WTC11 (cell line): Measurements from ENCODE around the gene ZNF431. TPM values are rescaled to one million over a fixed set of nuclear protein-coding genes. Genes with fewer than 3 reads are reported as not detected.
A peak's percentile ranks its signal among the peaks of the same experiment; 100 is the strongest.
"Not testable (repeated sequence)": the region's sequence is repeated elsewhere in the genome, so short reads cannot be mapped to it uniquely, and the experiment has no call there.

Experiments used
- ATAC-seq: fragments of 200-7000 bp; cut with Tn5 transposase; 2 replicates; pipeline ENCODE4 v1.10.0; 2021; ENCODE audit warnings: mild to moderate bottlenecking, moderate library complexity
- CTCF ChIA-PET: fragments of 300-600 bp; sonication (Branson Sonifier 250); formaldehyde crosslinking; loops from one replicate; lab custom pipeline; 2021; ENCODE audit warnings: antibody characterized with exemption; lab: Charles Lee
- POLR2A ChIA-PET: fragments of 350-600 bp; sonication (Branson Sonifier 250); formaldehyde crosslinking; loops from one replicate; lab custom pipeline; 2021; ENCODE audit warnings: antibody characterized with exemption; lab: Charles Lee
- DNase-seq: peaks from one replicate; pipeline ENCODE4 v3.0.0; 2021; ENCODE audit warnings: low spot score
- H3K27ac Mint-ChIP-seq: 2 replicates; pipeline ENCODE4 v1.8.0; 2021; ENCODE audit warnings: mixed read lengths
- H3K27me3 Mint-ChIP-seq: 2 replicates; pipeline ENCODE4 v1.8.0; 2021; ENCODE audit warnings: low read depth, mild to moderate bottlenecking, moderate library complexity, mixed read lengths
- H3K36me3 Mint-ChIP-seq: 2 replicates; pipeline ENCODE4 v1.8.0; 2021; ENCODE audit warnings: mixed read lengths
- H3K4me1 Mint-ChIP-seq: 2 replicates; pipeline ENCODE4 v1.8.0; 2022; ENCODE audit warnings: mixed read lengths
- H3K4me3 Mint-ChIP-seq: 2 replicates; pipeline ENCODE4 v1.8.0; 2021; ENCODE audit warnings: mild to moderate bottlenecking, moderate library complexity, mixed read lengths
- H3K9me3 Mint-ChIP-seq: 2 replicates; pipeline ENCODE4 v1.8.0; 2021; ENCODE audit warnings: mixed read lengths
- ARID4B ChIP-seq: sonication (generic); formaldehyde crosslinking; IDR thresholded peaks from 2 replicates; pipeline ENCODE4 v1.8.0; 2023; ENCODE audit warnings: missing genetic modification reagents, mild to moderate bottlenecking, borderline replicate concordance
- ATF1 ChIP-seq: sonication (generic); formaldehyde crosslinking; IDR thresholded peaks from 2 replicates; pipeline ENCODE4 v1.8.1; 2023; ENCODE audit warnings: mild to moderate bottlenecking, moderate library complexity, missing genetic modification reagents
- ATF2 ChIP-seq: sonication (generic); formaldehyde crosslinking; IDR thresholded peaks from 2 replicates; pipeline ENCODE4 v1.8.1; 2022; ENCODE audit warnings: low read depth, missing genetic modification reagents, borderline replicate concordance
- ATF3 ChIP-seq: sonication (generic); formaldehyde crosslinking; conservative IDR thresholded peaks from 2 replicates; pipeline ENCODE4 v1.8.1; 2022; ENCODE audit warnings: mild to moderate bottlenecking, missing genetic modification reagents
- CBFB ChIP-seq: sonication (generic); formaldehyde crosslinking; IDR thresholded peaks from 2 replicates; pipeline ENCODE4 v1.8.1; 2022; ENCODE audit warnings: mild to moderate bottlenecking, low read depth, missing genetic modification reagents
- ELF4 ChIP-seq: sonication (generic); formaldehyde crosslinking; IDR thresholded peaks from 2 replicates; pipeline ENCODE4 v1.8.1; 2022; ENCODE audit warnings: low read depth, mild to moderate bottlenecking, moderate library complexity, missing genetic modification reagents
- ESRRA ChIP-seq: sonication (generic); formaldehyde crosslinking; IDR thresholded peaks from 2 replicates; pipeline ENCODE4 v1.8.1; 2022; ENCODE audit warnings: mild to moderate bottlenecking, missing genetic modification reagents, borderline replicate concordance
- ETV6 ChIP-seq: sonication (generic); formaldehyde crosslinking; IDR thresholded peaks from 2 replicates; pipeline ENCODE4 v1.8.1; 2022; ENCODE audit warnings: mild to moderate bottlenecking, missing genetic modification reagents
- FOXK1 ChIP-seq: sonication (generic); formaldehyde crosslinking; IDR thresholded peaks from 2 replicates; pipeline ENCODE4 v1.8.0; 2022; ENCODE audit warnings: mild to moderate bottlenecking, moderate library complexity, missing genetic modification reagents
- FOXP1 ChIP-seq: sonication (generic); formaldehyde crosslinking; IDR thresholded peaks from 2 replicates; pipeline ENCODE4 v1.8.0; 2022; ENCODE audit warnings: missing genetic modification reagents, mild to moderate bottlenecking, moderate library complexity, borderline replicate concordance
- FOXP4 ChIP-seq: sonication (generic); formaldehyde crosslinking; IDR thresholded peaks from 2 replicates; pipeline ENCODE4 v1.8.0; 2022; ENCODE audit warnings: mild to moderate bottlenecking, missing genetic modification reagents
- SMAD4 ChIP-seq: sonication (generic); formaldehyde crosslinking; IDR thresholded peaks from 2 replicates; pipeline ENCODE4 v1.8.0; 2022; ENCODE audit warnings: mild to moderate bottlenecking, missing genetic modification reagents
- STAT6 ChIP-seq: sonication (generic); formaldehyde crosslinking; conservative IDR thresholded peaks from 2 replicates; pipeline ENCODE4 v1.8.1; 2023; ENCODE audit warnings: mild to moderate bottlenecking, low read depth, missing genetic modification reagents, moderate library complexity
- TEAD1 ChIP-seq: sonication (generic); formaldehyde crosslinking; IDR thresholded peaks from 2 replicates; pipeline ENCODE4 v1.8.0; 2022; ENCODE audit warnings: mild to moderate bottlenecking, missing genetic modification reagents
- ZNF232 ChIP-seq: sonication (generic); formaldehyde crosslinking; IDR thresholded peaks from 2 replicates; pipeline ENCODE4 v1.8.0; 2022; ENCODE audit warnings: mild to moderate bottlenecking, missing genetic modification reagents
- ZNF263 ChIP-seq: sonication (generic); formaldehyde crosslinking; IDR thresholded peaks from 2 replicates; pipeline ENCODE4 v1.8.1; 2022; ENCODE audit warnings: low read depth, mild to moderate bottlenecking, moderate library complexity, missing genetic modification reagents
- ZNF532 ChIP-seq: fragments of 250-450 bp; sonication (Bioruptor Pico); IDR thresholded peaks from 2 replicates; pipeline ENCODE4 v1.9.0; 2021; ENCODE audit warnings: mild to moderate bottlenecking, borderline replicate concordance
- total RNA-seq: library from RNA; stranded (reverse); gene quantifications from 3 replicates; pipeline ENCODE4 v1.2.3, GENCODE V29; 2021

Gene ZNF431
- total RNA-seq, 1 experiment from 2014 or later, result 42.1 TPM

GRCh38 chr19:21138130-21138529 is 3.7 kb upstream of the ZNF431 start (continued):
- no peak for TF ChIP-seq ARID4B (CRISPR knock-in tag)
- no peak for TF ChIP-seq TEAD1 (CRISPR knock-in tag)
- no peak for TF ChIP-seq SMAD4 (CRISPR knock-in tag)
- TF ChIP-seq FOXP1 (CRISPR knock-in tag), result no peak
- no peak for TF ChIP-seq ELF4 (CRISPR knock-in tag)
- TF ChIP-seq ATF1, result no peak
- TF ChIP-seq FOXK1 (CRISPR knock-in tag), result no peak
- TF ChIP-seq ATF3 (CRISPR knock-in tag), result no peak
- no peak for TF ChIP-seq STAT6 (CRISPR knock-in tag)
- no peak for TF ChIP-seq ETV6 (CRISPR knock-in tag)
- no peak for TF ChIP-seq FOXP4 (CRISPR knock-in tag)

- CTCF ChIA-PET, result interaction anchor here (2.0 kb wide), 1 partner anchor 17 kb away, joined by 8 read pairs; no protein-coding TSS in a partner anchor
- not testable (repeated sequence) for H3K4me1 Mint-ChIP-seq, ATAC-seq, H3K27me3 Mint-ChIP-seq, H3K4me3 Mint-ChIP-seq, H3K27ac Mint-ChIP-seq, DNase-seq
- Mint-ChIP-seq H3K36me3 (peaks cover 29% of the 10 kb centered on the region), H3K9me3 (peaks cover 17% of the 10 kb centered on the region)
- POLR2A ChIA-PET, result interaction anchor here (0.6 to 2.2 kb wide), 5 partner anchors 12 to 731 kb away, joined by 3 to 14 read pairs (median 4); partner anchors contain the start of genes ZNF708 and ZNF714
Observed at GRCh38 chr19:21141006-21141405, 834 bp upstream of the ZNF431 start.

GRCh38 chr19:21143428-21143827 is 1.6 kb downstream of the ZNF431 start:
- Mint-ChIP-seq H3K27me3 (no peaks in the 10 kb centered on the region), H3K36me3 (peaks cover 52% of the 10 kb centered on the region), H3K27ac (peak overlapping the region; percentile 46; the same call in 1 of the 2 replicates), H3K4me1 (peaks cover 5% of the 10 kb centered on the region), H3K9me3 (peaks cover 38% of the 10 kb centered on the region), H3K4me3 (peak overlapping the region; percentile 98)
- DNase-seq, result no peak
- ATAC-seq, result no peak
- ChIA-PET POLR2A (interaction anchor here (2.2 kb wide), 1 partner anchor 61 kb away, joined by 14 read pairs; the partner anchor contains the start of gene ZNF714), CTCF (no interaction called here)
- no peak for TF ChIP-seq ESRRA
- no peak for TF ChIP-seq CBFB
- no peak for TF ChIP-seq ZNF263
- no peak for TF ChIP-seq ZNF532 (CRISPR knock-in tag)
- TF ChIP-seq ZNF232, result no peak
- no peak for TF ChIP-seq FOXP1 (CRISPR knock-in tag)
- TF ChIP-seq ATF2 (CRISPR knock-in tag), result no peak
